GM13977 (cell line): ENCODE measurements around the gene PANX2.
A peak's percentile ranks its signal among the peaks of the same experiment; 100 is the strongest.

Experiments
- DNase-seq: peaks from one replicate; pipeline ENCODE4 v3.0.0; 2012; ENCODE audit warnings: low spot score
- in situ Hi-C: fragments of 300-500 bp; cut with MboI; formaldehyde crosslinking; loops from one replicate; pipeline ENCODE4 v1.12.0; 2022; ENCODE audit warnings: low sequenced_read_pairs, low pct_unique_long_range_greater_than_20kb, mixed read lengths, inconsistent platforms; ENCODE audit not compliant: unreplicated experiment
- TF ChIP-seq, protein P1 (sequence below): IDR thresholded peaks from 2 replicates; pipeline ENCODE4 v1.5.1; 2012; ENCODE audit warnings: mild to moderate bottlenecking, control low read depth; ENCODE audit not compliant: insufficient read depth; ENCODE audit errors: extremely low read depth, missing control alignments

Gene PANX2

GRCh38 chr22:50148166-50148500, 22.4 kb upstream of the PANX2 start:
- in situ Hi-C loops = loop anchor here (10.0 kb wide), 1 partner anchor 57 kb away; the partner anchor contains the start of gene SELENOO
- DNase-seq = no peak
- TF ChIP-seq, protein P1, sequence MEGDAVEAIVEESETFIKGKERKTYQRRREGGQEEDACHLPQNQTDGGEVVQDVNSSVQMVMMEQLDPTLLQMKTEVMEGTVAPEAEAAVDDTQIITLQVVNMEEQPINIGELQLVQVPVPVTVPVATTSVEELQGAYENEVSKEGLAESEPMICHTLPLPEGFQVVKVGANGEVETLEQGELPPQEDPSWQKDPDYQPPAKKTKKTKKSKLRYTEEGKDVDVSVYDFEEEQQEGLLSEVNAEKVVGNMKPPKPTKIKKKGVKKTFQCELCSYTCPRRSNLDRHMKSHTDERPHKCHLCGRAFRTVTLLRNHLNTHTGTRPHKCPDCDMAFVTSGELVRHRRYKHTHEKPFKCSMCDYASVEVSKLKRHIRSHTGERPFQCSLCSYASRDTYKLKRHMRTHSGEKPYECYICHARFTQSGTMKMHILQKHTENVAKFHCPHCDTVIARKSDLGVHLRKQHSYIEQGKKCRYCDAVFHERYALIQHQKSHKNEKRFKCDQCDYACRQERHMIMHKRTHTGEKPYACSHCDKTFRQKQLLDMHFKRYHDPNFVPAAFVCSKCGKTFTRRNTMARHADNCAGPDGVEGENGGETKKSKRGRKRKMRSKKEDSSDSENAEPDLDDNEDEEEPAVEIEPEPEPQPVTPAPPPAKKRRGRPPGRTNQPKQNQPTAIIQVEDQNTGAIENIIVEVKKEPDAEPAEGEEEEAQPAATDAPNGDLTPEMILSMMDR = no peak

DNA sequence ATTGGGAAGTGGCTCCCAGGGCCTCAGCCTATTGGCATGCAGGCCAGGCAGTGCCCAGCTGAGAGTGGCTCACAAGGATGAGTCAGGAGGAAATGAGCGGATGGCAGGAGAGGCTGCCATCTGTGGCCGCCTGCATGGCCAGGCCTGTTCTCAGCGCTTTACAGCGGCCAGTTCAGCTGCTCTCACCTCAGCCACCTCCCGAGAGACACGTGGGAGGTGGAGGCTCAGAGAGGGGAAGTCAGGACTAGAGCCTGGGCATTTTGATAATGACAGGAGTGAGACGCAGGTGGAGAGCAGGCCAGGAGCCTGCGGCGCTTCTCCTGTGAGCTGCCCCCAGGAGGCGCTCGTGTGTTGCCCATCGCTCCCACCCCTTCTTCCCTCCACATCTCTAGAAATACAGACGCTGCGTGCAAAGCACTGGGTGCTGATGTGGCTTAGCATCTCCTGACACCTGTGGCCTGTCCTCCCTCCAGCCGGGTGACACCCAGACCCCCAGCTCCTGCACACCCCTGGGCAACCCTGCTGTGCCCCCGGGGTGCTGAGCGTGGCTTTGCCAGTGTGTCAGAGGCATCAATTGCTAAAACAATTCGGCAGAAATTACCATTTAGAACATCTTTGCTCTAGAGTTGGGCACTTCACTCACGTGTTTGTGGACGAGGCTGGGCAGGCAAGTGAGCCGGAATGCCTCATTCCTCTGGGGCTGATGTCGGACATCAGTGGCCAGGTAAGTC, 21.4 kb upstream of the PANX2 start:
- TF ChIP-seq, protein P1 = peak; percentile 93
- in situ Hi-C loops = loop anchor here (10.0 kb wide), 1 partner anchor 56 kb away; the partner anchor contains the start of gene SELENOO
- DNase-seq = peak; percentile 95

GRCh38 chr22:50150161-50151129, 20.1 kb upstream of the PANX2 start:
- no peak for DNase-seq
- TF ChIP-seq, protein P1 = no peak
- in situ Hi-C loops = no loop called here

- DNase-seq = no peak
- in situ Hi-C loops = no loop called here
- TF ChIP-seq, protein P1 = no peak
Observed at GRCh38 chr22:50151571-50152537, 18.7 kb upstream of the PANX2 start.

DNA sequence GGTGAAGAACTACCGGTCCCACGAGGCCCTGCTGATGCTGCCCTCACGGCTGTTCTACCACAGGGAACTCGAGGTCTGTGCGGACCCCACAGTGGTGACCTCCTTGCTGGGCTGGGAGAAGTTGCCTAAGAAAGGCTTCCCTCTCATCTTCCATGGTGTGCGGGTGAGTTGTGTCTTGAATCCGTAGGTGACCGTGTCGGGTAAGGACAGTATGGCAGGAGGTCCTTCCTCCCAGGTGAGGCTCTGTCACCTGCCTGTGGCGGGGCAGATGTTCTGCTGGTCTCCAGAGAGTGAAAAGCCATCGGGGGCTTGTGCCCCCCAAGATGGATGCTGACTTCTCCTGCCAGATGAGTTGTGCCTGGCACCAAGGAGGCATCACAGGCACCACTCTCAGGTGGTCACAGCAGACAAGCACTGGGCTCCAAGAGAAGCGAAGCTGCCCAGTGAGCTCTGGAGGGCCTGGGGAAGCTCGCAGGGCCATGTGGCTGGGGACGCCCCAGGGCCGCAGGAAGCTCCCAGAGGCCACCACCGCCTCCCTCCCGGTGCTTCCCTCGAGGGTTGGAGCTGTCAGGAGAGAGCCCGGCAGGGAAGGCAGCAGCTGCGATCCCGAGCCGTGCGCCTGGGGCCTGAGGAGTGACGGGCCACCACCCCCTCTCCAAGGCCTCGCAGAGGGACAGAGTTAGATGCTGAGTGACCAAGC, 17.3 kb upstream of the PANX2 start:
- in situ Hi-C loops = no loop called here
- no peak for DNase-seq
- TF ChIP-seq, protein P1 = no peak
